ENCODE measurements around the gene FRMD4B.

- TF ChIP-seq CTCF (IDR thresholded peaks at IDR 0.05) (no peak), POLR2A (IDR thresholded peaks at IDR 0.05) (no peak)
These were observed 8.6 kb downstream of the FRMD4B start for GRCh38 chr3:69377262-69377661.

Measured in ovary (tissue), 3 donors.